Measurements from ENCODE around the gene RBX1.

The RBX1 gene

GRCh38 chr22:40972587-40972986 lies 21.4 kb downstream of the RBX1 start:
- no peak for FAIRE-seq
- no peak for DNase-seq (ENCODE audit: insufficient read length, low spot score)
- TF ChIP-seq, protein P1, sequence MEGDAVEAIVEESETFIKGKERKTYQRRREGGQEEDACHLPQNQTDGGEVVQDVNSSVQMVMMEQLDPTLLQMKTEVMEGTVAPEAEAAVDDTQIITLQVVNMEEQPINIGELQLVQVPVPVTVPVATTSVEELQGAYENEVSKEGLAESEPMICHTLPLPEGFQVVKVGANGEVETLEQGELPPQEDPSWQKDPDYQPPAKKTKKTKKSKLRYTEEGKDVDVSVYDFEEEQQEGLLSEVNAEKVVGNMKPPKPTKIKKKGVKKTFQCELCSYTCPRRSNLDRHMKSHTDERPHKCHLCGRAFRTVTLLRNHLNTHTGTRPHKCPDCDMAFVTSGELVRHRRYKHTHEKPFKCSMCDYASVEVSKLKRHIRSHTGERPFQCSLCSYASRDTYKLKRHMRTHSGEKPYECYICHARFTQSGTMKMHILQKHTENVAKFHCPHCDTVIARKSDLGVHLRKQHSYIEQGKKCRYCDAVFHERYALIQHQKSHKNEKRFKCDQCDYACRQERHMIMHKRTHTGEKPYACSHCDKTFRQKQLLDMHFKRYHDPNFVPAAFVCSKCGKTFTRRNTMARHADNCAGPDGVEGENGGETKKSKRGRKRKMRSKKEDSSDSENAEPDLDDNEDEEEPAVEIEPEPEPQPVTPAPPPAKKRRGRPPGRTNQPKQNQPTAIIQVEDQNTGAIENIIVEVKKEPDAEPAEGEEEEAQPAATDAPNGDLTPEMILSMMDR (IDR thresholded peaks at IDR 0.05; ENCODE audit: insufficient read depth, missing control alignments) = no peak

GRCh38 chr22:40973144-40973543 lies 22.0 kb downstream of the RBX1 start:
- DNase-seq (ENCODE audit: insufficient read length, low spot score) (no peak), FAIRE-seq (no peak)
- TF ChIP-seq, protein P1 (IDR thresholded peaks at IDR 0.05; ENCODE audit: insufficient read depth, missing control alignments) = no peak

- DNase-seq (ENCODE audit: insufficient read length, low spot score) (no peak), FAIRE-seq (no peak)
Measured at GRCh38 chr22:40975366-40975765, 24.2 kb downstream of the RBX1 start.

DNA sequence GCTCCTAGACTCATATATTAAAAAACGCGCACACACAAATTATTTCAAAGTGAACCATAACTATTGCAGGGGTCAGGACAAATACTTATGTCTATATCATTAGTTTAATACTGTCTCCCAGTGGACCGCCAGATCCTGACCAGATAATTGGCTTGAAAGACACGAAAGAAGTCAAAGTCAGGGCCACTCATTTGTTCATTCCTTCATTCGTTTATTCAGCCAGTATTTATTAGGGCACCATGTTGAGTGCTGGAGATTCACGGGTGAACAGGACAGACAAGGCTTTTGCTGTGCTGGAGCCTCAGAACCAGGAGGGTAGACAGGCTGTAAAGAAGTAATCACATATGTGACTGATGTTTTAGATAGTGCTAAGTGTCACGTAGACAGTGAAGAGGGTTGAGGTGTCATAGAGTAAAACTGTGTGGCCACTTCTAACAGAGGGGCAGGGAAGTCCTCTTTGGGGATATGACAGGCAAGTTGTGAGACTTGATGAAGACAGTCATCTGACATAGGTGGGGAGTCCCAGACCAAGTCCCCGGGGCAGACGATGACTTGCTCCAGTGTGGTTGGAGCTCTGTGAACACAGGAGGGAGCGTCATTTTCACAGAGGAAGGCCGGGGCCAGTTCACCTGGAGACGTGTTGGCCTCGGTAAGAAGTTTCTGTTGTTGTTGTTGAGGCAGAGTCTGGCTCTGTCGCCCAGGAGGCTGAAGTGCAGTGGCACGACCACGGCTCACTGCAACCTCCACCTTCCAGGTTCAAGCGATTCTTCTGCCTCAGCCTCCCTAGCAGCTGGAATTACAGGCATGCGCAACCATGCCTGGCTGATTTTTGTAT lies 25.9 kb downstream of the RBX1 start:
- FAIRE-seq (no peak), DNase-seq (ENCODE audit: insufficient read length, low spot score) (no peak)
- TF ChIP-seq, protein P1 (IDR thresholded peaks at IDR 0.05; ENCODE audit: insufficient read depth, missing control alignments) = no peak

More at GRCh38 chr22:40975366-40975765, 24.2 kb downstream of the RBX1 start:
- TF ChIP-seq, protein P1 (IDR thresholded peaks at IDR 0.05; ENCODE audit: insufficient read depth, missing control alignments) = no peak

DNA sequence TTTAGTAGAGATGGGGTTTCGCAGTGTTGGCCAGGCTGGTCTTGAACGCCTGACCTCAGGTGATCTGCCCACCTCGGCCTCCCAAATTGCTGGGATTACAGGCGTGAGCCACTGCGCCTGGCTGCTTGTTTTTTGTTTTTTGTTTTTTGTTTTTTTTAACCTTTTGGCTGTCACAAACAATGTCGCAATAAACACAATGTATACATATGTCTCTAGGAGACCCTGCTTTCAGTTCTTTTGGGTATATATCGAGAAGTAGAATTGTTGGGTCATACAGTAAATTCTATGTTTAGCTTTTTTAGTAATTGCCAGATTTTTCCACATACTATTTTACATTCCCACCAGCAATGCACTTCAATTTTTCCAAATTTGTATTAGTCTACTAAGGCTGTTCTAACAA lies 28.0 kb downstream of the RBX1 start:
- FAIRE-seq = no peak
- TF ChIP-seq, protein P1 (IDR thresholded peaks at IDR 0.05; ENCODE audit: insufficient read depth, missing control alignments) = no peak
- no peak for DNase-seq (ENCODE audit: insufficient read length, low spot score)

GRCh38 chr22:40979871-40980270 lies 28.7 kb downstream of the RBX1 start:
- TF ChIP-seq, protein P1 (IDR thresholded peaks at IDR 0.05; ENCODE audit: insufficient read depth, missing control alignments) = no peak
- FAIRE-seq = no peak
- DNase-seq (ENCODE audit: insufficient read length, low spot score) = no peak

Data from D721Med (cell line).